Dedifferentiated amniotic fluid mesenchymal stem cell (primary cell): ENCODE data around the gene HDHD5.

Experiments used
- DNase-seq: peaks from one replicate; pipeline ENCODE4 v3.0.0-alpha.2; 2016; ENCODE audit errors: extremely low spot score

Gene HDHD5

DNA sequence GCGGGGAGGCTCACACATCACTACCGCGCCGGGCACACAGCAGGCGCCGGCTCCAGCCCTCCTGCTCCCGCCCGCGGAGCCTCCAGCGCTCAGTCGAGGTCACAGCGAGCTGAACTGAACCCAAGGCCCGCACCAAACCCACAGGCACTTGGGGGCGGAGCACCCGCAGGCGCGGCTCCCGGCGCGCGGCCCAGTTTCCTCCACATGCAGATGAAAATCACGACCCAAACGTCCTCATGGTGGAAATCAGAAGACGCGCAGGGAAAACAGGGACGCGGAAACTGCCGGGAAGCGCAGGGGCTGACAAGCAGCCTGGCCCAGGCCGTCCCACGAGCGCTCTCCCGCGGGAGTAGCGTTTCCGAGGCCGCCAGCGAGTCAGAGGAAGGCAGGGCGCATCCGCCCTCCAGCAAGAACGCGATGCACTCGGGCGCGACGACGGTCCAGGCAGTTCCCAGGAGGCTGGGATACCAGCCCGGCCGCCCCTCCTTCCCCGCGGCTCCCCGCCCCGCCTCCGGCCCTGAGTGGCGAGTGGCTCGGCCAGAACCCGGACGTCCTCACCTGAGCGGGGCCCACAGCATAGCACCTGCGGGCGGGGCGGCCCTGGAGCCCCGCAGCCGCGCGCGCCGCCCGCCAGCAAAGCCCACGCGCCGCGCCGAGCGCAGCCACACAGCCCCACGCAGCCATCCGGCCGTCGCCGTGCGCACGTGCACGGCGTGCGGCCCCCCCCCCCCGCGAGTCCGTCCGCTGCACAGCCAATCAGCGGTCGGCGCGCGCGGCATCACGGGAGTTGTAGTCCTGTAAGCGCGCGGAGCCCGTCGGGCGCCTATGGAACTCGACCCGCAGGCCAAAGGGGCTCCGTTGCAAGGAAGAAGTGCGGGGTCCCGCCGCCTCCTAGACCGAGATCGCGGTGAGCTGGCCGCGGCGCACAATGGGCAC, at the start of gene HDHD5:
Gene HDHD5, minus strand, starts transcription at position 710 of the 936 bp plus-strand sequence. Its CDS starts 26 bp downstream, at position 684.
- peak; percentile 74 for DNase-seq

DNA sequence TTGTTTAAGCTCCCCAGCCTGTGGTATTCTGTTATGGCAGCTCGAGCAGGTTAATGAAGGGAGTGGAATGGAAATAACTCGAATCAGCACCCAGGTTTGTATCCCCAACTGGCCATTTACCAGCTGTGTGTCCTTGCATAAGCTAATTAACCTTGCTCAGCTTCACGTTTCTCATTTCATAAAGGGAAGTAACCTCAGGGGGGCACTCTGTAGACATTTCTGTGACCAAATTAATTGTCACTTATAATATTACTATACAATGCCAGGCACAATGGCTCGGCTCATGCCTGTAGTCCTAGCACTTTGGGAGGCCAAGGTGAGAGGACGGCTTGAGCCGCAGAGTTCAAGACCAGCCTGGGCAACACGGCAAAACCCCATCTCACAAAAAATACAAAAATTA, 46.4 kb upstream of the HDHD5 start:
- DNase-seq: no peak

DNA sequence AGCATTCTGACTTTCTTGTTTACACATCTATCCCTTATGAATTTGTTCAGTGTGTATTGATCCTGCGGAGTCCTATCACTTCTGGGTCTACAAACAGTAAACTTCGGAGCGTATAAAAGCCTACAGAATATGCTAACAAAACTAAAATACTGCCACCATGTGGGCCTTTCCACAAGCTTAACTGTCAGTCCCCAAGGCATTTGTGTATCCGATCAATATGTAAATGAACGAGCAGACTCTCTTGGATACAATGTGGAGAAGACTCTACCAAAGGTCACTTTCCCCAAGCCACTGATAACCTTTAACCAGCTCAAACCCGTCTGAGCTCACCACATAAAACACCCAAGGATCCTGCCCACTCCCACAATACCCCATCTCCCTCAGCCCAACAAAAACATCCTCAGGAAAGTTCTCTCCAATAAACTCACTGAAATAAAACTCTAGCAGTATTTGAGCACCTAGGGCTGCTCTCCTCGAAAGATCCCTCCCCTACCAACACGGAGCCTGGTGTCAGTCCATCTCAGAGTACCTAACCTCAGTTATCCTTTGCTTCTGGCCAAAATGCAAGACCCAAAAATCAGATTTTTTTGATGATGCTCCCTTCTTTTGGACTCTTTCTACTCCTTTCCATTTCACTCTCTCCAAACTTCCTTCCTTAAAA, 42.3 kb upstream of the HDHD5 start:
- DNase-seq: no peak

DNA sequence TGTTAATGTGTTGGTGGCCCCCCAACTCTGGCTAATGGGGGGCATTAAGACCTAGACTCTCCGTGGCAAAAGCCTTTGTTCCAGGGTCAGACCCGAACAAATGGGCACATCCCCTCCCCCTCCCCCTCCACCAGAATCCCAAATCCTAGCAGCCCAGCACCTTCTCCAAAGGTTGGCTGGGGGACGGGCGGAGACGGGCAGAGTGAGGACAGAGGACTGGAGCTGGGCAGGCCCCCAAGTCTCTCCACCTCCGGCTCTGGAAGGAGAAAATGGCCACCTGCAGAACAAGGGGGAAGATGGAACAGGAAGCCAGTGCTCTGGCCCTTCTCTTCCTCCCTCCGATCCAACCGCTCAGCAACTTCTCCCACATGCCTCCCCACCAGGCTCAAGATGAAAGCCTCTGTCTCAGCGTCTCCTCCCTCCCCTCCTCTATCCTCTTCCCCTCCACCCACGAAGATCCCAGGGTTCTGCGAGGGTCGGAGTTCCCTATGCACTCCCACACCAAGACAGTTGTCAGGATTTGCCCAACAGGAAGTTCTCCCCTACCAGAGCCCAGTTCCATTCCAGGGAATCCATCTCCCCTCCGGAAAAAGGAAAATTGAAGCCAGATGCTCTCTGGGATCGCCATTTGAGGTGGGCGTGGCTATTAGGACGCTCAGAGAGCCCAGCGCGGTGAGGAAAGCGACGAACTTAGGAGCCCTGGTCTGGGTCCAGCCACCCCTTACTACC, 40.1 kb upstream of the HDHD5 start:
- no peak for DNase-seq

DNA sequence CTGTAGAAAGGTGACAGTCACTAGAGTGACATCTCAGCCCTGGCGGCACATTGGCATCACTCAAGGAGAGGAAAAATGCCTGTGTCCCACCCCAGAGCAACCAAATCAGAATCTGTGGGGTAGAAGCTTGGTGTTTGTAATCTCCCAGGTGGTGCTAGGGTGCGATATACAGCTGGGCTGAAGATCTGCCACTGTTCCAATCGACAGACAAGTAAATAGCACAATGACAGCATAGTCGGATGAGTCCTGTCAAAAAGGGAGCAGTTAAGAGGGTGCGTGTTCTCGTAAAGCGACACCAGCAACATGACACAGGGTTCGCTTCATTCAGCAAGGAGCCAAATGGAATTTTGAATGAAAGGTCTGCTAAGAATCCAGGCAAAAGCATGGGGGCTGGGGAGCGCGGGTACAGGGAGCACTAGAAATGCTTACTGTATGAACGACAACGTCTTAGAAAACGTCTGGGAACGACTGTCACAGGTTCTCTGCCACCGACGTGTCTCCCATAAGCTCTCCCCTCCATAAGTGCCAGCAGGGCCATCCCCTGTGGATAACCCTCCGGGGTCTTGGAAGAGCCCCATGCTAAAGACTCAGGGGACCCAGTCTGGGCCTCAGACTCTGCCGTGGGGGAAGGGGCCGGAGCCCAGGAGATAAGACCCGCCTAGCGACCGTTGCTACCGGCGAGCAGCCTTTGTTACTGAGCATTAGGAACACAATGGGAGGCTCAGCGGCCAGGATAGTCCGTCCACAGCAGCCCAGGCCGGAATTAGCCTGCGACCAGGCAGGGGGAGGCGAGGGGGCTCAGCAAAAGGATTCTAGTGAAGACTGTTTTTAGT, 39.3 kb upstream of the HDHD5 start:
- no peak for DNase-seq

DNA sequence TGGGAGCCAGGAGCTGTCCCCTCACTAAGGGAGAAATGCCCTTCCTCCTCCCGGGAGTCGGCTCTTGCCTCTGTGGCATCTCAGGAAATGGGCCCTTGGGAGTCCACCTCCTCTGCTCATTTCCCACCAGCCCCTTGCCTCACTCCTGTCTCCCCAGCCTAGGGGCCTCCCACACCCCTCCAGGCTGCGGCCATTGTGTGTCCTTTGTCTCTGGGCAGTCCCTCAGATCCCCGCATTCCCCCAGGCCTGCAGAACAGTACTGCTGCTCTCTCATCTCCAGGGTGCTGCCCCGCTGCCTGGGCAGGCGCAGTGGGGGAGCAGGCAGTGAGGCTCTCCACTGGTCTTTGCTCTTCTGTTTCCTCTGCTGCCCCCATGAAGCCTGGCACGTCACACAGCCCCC, 35.1 kb upstream of the HDHD5 start:
- no peak for DNase-seq

DNA sequence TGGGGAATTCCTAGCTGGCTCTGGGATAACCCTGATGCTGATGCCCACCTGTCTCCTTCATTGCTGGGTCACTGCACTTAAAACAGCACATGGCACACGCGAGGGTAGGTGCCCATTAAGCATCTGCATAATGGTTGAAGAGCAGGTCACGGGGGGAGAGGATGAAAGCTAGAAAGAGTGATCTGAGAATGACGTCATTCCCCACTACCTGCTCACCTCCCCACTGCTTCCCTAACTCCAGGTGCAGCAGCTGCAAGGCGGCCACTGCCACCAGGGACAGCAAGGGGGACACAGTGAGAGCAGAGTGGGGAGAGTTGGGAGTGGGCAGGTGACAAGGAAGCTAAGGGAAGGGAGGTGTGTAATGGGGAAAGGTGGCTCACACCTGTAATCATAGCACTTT, 33.1 kb upstream of the HDHD5 start:
- DNase-seq: no peak

DNA sequence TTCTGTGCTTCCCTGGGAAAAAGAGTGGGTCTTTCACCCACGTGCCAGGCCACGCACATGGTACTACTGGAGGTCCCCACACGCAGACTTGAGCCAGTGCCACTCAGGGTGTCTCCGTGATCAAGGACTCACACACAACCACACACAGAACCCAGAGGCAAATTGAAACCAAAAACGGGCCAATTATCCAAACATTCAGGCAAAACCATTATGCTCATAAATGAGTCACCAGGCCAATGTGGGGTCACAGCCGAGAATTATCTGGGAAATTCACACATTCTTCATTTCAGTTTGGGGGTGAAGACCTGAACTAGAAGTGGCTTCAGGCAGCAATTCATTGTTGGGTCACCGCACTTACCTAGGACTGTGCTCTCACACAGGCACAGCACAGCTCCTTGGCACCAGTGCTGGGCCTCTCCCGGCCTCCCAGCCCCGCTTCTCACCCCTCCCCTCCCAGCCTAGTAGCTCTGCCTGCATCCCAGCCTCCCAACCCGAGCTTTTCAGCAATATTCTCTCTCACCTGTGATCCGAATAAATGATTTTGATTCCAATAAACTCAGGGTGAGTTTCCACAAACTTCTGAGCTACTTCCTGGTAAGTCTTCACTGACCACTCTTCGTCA, 32.2 kb upstream of the HDHD5 start:
- no peak for DNase-seq

DNA sequence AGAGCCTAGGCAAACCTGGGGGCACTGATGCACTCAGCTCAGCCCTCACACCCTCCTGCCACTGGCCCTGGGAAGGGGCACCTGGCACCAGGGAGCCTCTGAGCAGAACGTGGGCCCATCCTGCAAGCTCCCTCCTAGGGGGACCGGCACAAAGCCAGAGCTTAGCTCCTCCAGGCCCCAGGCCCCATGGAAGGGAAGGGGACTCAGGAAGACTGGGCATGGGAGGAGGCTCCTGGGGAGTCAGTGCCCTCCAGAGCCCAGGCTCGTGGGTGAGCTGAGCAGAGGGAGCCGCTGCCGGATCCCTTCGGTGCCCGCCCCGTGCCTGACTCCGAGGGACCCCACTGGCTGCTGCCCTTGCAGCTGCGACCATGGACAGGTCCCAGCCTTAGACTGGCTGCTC, 31.6 kb upstream of the HDHD5 start:
- DNase-seq: no peak

DNA sequence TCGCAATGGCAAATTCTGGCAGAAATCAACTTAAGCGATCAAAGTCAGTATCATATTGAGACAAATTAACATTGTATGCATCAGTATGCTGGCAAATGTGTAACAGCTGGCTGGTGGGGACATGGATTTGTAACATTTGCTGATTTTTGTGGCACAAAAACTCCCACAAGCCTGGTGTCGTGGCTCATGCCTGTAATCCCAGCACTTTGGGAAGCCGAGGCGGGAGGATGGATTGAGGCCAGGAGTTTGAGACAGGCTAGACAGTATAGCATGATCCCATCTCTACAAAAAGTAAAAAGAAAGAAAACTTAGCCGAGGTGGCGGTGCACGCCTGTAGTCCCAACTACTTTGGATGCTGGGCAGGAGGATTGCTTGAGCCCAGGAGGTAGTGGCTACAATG, 17.6 kb upstream of the HDHD5 start:
- DNase-seq: no peak

DNA sequence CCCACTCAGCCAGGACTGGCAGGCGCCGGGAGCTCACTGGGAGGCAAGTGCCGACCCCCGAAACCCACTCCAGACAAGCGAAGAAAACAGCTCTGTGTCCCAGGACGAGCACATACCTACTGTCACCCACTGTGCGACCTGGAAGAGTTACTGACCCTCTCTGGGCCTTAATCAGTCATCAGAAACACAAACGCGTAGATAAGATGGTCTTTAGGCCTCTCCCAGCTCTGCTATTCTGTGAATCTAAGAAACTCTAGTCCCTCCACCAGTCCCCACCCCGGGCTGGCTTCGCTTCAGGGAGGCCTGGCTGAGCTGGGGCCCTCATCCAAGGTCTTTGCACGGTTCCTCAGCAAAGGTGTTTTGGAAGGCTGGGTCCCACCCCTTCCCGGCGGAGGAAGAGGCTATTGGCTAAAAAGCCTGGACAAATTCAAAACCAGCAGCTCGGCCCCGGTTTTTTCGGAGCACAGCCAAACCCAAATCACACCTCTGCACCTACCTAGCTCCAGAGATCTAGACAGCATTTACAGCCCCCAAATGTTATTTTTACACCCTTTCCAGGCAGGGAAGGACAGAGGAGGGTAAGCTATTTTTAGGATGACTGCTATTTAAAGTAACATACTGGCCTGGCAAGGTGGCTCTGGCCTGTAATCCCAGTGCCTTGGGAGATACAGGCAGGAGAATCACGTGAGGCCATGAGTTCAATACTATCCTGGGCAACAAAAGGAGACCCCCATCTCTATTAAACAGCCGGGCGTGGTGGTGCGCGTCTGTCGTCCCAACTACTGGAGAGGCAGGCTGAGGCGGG, 13.2 kb upstream of the HDHD5 start:
- no peak for DNase-seq

DNA sequence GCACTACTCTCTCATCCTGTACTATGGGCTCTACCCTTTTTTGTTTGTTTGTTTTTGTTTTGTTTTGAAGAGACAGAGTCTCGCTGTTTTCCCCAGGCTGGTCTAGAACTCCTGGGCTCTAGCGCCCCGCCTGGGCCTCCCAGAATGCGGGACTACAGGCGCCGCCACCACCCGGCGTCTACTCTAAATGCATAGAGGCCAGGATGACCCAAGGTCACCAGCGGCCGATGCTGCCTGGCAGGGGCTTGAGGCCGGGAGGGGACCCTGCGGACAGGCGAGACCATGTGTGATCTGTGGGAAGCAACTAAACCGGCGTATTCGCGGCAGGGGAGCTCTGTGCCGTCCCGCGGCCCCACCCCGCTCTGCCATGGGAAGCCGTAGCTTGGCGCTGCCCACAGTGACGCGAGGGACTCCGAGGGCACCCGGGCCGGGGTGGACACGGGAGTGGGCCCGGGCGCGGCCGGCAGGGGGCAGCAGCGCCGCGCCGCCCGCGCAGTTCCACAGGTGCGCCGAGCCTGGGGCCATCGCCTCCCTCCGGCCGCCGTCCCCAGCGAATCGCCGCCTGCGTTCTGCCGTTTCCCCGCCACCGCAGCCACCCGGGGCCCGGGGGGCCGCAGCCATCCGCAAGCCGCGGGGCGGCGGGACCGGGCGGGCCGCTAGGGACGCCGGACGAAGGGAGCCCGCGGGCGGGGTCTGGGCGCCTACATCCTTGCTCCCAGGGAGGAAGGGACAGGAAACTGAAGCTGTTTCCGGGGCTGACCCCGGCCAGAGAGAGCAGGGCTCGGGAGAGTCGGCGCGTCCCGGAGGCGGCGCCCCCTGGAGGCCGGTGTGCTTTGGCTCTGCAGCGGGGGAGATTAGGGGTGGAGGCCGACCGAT, 12.3 kb upstream of the HDHD5 start:
- DNase-seq: peak; percentile 80

DNA sequence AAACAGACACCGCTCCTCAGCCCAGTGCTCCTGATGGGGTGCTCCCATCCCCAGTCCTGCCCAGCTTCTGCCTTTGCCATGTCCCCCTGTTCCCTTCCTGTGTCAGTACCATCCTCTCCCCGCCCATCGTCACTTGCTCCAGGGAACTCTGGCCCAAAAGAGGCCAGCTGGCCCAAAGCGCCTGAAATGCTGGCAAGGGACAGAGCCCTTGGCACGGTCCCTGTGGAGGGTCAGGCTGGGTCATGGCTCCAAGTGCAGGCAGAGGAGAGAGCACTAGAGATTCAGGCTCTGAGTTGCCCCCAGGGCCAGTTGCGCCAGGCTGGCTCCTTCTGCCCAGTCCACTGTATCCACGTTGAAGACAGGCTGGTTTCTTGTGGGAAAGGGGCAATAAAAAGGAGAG, 8.4 kb upstream of the HDHD5 start:
- no peak for DNase-seq

DNA sequence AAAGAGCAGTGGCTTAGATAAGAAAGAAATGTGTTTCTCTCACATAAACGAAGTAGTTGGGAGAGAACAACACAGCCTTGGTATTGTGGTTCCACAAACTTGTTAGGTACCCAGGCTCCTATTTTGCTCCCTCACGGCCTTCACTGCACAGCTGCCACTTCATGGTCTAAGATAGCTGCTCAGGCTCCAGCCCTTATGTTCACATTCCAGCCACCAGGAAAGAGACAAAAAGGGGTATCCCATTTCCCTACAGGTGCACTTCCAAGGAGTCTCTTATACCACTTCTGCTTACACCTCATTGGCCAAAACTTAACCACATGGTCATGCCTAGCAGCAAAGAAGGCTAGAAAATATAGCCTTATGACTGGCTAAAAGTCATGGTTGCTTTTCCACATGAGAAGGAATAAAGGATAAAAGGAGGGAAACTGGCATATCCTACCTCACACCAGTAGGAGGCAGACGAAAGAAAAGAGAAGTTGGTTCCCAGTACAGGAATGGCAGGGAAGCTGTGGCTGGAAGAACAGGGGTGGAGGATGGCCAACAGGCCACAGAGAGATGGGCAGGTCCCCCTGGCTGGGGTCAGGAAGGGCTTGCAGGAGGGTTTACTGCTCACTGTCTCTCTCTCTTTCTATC, 5.4 kb upstream of the HDHD5 start:
- DNase-seq: no peak

DNA sequence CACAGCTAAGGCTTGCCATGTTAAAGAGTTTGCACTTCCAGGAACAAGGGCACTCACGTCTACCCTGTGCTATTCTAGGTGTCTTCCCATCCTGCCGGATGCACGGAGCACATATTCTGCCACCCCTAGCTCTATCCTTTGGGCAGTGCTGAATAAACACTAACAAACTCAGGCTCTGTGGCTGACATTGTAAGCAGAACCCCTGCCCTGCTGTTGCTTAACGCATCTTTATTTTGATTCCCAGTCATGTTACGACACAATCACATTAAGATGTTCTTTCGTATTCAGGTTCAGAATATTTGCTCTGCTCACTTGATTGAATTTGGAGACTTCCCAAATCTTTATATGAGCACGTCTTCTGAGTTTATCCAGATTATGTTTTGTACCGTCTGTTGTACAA, 3.7 kb upstream of the HDHD5 start:
- no peak for DNase-seq

DNA sequence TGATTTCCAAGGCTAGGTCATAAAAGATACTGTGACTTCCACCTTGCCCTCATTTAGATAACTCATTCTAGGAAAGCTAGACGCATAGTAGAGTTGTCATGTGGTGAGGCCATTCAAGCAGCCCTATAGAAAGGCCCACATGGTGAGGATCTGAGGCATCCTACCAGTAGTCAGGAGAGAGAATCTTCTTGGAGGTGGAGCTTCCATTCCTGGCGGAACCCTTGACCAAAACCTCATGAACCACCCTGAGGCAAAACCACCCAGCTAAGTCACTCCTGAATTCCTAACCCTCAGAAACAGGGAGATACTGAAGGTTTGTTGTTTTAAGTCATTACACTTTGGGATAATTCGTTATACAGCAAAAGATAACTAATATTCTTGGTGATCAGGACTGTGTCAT, 2.9 kb upstream of the HDHD5 start:
- no peak for DNase-seq

DNA sequence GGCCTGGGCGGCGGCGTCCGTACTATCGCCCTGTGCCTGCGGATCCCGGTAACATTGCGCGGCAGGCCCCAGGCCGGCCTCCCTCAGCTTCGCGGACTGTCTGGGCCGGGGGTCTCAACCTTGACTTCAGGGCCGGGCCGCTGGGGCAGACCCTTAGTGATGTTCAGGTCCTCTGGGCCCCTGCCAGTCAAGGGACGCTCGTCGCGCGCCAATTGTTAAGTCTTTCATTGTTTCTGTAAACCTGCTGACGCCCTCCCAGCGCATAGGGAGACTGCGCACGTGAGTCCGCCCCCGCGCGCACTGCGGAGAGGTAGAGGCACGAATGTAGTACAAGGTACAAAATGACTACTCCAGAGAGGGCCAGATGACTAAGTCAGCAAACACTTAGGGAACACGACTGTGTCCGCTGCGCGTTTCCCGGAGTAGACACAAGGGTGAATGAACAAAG, 451 bp upstream of the HDHD5 start:
- no peak for DNase-seq

DNA sequence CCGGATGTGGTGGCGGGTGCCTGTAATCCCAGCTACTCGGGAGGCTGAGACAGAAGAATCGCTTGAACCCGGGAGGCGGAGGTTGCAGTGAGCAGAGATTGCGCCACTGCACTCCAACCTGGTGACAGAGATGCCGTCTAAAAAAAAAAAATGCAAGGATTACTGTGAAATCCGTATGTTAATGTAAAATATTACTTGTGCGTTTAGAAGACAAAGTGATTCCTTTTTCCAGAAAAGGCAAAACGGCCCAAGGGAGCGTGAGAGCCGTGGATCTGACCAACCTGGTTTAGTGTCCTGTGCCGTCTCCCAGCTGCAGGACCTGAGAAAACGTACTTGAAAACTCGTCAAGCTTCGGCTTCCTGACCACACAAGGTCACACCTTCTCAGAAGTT, 905 bp downstream of the HDHD5 start:
- DNase-seq: no peak

DNA sequence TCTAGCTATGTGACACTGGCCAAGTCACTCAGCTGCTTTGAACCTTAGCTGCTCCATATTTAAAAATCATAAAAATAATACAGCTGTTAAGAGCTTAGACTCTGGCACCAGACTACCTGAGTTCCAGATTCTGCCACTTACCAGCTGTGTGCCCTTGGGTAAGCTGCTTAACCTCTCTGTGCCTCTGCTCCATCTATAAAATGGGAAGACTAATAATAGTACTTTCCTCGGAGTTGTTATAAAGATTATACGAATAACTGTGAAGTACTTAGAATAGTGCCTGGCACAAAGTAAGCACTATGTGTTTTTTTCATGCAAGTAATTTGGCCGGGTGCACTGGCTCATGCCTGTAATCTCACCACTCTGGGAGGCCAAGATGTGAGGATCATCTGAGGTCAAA, 1.4 kb downstream of the HDHD5 start:
- DNase-seq: no peak
